ENCODE results near the gene HOXA10. TPM values are rescaled to one million over a fixed set of nuclear protein-coding genes. Genes with fewer than 3 reads are reported as not detected.

HOXA10 gene
- total RNA-seq, 1 donor from 2014 or later, result 4.9 TPM

DNA sequence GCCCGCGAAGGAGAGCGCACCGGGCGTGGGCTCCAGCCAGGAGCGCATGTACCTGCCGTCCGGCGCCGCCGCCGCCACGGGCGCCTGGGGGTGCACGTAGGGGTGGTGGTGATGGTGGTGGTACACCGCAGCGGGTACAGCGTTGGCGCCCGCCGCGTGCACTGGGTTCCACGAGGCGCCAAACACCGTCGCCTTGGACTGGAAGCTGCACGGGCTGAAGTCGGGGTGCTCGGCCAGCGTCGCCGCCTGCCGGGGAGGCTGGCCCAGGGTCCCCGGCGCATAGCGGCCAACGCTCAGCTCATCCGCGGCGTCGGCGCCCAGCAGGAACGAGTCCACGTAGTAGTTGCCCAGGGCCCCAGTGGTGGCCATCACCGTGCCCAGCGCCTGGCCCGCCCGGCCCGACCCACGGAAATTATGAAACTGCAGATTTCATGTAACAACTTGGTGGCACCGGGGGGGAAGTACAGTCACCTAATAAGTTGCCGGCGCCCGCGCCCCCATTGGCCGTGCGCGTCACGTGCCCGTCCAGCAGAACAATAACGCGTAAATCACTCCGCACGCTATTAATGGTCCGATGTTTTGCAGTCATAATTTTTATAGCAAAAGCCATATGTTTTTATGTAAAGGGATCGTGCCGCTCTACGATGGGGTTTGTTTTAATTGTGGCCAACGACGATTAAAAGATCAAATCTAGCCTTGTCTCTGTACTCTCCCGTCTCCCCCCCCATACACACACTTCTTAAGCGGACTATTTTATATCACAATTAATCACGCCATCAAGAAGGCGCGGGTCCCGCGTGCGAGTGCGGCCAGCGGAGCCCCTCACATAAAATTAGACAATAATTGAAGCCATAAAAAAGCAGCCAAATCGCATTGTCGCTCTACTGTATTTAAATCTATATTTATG is 8.8 kb downstream of the HOXA10 start, which contains the start of gene HOXA9:
HOXA9 (minus strand) TSS at position 449 of the 907 bp plus-strand sequence; CDS start at position 369, 80 bp downstream.
- TF ChIP-seq, protein P1, sequence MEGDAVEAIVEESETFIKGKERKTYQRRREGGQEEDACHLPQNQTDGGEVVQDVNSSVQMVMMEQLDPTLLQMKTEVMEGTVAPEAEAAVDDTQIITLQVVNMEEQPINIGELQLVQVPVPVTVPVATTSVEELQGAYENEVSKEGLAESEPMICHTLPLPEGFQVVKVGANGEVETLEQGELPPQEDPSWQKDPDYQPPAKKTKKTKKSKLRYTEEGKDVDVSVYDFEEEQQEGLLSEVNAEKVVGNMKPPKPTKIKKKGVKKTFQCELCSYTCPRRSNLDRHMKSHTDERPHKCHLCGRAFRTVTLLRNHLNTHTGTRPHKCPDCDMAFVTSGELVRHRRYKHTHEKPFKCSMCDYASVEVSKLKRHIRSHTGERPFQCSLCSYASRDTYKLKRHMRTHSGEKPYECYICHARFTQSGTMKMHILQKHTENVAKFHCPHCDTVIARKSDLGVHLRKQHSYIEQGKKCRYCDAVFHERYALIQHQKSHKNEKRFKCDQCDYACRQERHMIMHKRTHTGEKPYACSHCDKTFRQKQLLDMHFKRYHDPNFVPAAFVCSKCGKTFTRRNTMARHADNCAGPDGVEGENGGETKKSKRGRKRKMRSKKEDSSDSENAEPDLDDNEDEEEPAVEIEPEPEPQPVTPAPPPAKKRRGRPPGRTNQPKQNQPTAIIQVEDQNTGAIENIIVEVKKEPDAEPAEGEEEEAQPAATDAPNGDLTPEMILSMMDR (conservative IDR thresholded peaks at IDR 0.05), result no peak
- H3K4me3 Mint-ChIP-seq, result peak within 1 kb of the TSS; percentile 79
- peaks cover 15% of the 10 kb centered on the region for H3K4me1 Mint-ChIP-seq (ENCODE audit: unreplicated experiment)
- H3K9me3 Mint-ChIP-seq, result no peaks in the 10 kb centered on the region
- H3K27ac Mint-ChIP-seq, result no peak within 1 kb of the TSS
- DNase-seq (ENCODE audit: extremely low spot score, unreplicated experiment), result no peak
- H3K27me3 Mint-ChIP-seq, result peaks cover 84% of the 10 kb centered on the region
- no peaks in the 10 kb centered on the region for H3K36me3 Mint-ChIP-seq

DNA sequence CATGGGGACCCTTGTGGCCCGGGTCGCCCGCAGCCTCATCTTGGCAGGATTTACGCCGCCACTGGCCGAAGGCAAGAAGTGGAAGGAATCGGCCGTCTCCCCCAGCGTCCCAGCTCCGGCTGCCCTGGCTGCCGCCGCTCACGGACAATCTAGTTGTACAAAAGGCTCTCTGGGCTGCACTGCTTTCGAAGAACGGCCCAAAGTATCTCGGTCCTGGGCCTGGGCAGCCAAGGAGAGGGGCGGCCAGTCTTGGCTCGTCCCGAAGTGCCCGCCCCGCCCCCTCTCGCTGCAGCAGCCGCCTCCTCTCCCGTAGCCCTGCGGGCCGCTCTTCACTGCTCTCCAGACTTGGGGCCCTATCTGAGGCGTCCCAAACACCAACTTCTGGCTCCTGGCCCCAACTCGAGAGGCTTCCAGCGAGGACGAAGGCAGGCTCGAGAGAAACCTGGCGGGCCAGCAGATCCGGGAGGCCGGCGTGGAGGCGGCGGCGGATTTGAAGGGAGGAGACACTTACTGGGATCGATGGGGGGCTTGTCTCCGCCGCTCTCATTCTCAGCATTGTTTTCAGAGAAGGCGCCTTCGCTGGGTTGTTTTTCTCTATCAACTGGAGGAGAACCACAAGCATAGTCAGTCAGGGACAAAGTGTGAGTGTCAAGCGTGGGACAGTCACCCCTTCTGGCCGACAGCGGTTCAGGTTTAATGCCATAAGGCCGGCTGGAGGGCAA is 9.6 kb downstream of the HOXA10 start:
- Mint-ChIP-seq H3K27me3 (peaks cover 85% of the 10 kb centered on the region), H3K36me3 (no peaks in the 10 kb centered on the region), H3K4me3 (peak overlapping the region; percentile 79), H3K27ac (peak overlapping the region; percentile 14), H3K4me1 (ENCODE audit: unreplicated experiment) (peaks cover 15% of the 10 kb centered on the region), H3K9me3 (no peaks in the 10 kb centered on the region)
- TF ChIP-seq, protein P1 (conservative IDR thresholded peaks at IDR 0.05), result peak; percentile 56
- DNase-seq (ENCODE audit: extremely low spot score, unreplicated experiment), result no peak

DNA sequence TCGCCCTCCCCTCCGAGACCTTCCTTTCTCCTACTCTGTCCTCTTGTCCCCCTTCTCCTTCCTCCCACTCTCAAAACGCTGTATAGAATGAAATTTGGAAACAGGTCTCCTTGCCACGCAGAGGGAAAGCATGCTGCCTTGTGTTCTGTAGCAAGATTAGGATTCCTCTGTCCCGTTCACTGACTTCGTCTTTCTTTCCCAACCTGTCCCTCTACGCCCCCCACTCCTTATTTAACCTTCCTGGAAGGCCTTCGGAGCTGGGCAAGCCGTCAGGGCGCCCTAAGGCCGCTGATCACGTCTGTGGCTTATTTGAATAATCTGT is 10.1 kb downstream of the HOXA10 start:
- peak overlapping the region; percentile 79 for H3K4me3 Mint-ChIP-seq

DNA sequence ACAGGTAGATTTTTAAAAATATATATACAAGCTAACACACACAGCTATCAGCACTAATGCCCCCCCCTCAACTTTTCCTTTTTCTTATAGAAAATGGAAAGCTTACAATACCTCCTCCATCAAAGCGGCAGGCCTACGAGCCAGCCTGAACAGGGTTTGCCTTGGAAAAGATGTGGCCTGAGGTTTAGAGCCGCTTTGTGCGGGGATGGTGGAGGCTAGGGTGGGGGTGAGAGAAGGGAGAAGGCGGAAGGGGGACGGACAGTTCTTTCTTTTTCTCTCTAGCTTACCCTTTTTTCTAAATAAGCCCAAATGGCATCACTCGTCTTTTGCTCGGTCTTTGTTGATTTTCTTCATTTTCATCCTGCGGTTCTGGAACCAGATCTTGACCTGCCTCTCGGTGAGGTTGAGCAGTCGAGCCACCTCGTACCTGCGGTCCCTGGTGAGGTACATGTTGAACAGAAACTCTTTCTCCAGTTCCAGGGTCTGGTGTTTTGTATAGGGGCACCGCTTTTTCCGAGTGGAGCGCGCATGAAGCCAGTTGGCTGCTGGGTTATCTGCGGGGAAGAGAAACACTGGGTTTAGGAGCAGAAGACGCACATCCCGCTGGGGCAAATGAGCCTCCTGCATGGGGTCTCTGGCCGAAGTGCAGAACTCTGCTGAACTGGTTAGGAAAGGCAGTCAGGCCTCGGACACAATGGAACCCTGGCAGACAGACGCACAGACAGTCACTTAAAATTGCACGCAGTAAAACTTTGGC is 10.7 kb downstream of the HOXA10 start:
- Mint-ChIP-seq H3K27ac (peak overlapping the region; percentile 14), H3K9me3 (no peaks in the 10 kb centered on the region), H3K4me1 (ENCODE audit: unreplicated experiment) (peaks cover 14% of the 10 kb centered on the region), H3K4me3 (peak overlapping the region; percentile 79), H3K27me3 (peaks cover 88% of the 10 kb centered on the region), H3K36me3 (no peaks in the 10 kb centered on the region)
- DNase-seq (ENCODE audit: extremely low spot score, unreplicated experiment), result no peak
- TF ChIP-seq, protein P1 (conservative IDR thresholded peaks at IDR 0.05), result no peak

More for the DNA sequence above, 10.1 kb downstream of the HOXA10 start:
- no peak for DNase-seq (ENCODE audit: extremely low spot score, unreplicated experiment)
- no peaks in the 10 kb centered on the region for H3K36me3 Mint-ChIP-seq
- TF ChIP-seq, protein P1 (conservative IDR thresholded peaks at IDR 0.05), result no peak
- H3K4me1 Mint-ChIP-seq (ENCODE audit: unreplicated experiment), result peaks cover 15% of the 10 kb centered on the region
- H3K9me3 Mint-ChIP-seq, result no peaks in the 10 kb centered on the region
- peak overlapping the region; percentile 14 for H3K27ac Mint-ChIP-seq
- H3K27me3 Mint-ChIP-seq, result peaks cover 88% of the 10 kb centered on the region

DNA sequence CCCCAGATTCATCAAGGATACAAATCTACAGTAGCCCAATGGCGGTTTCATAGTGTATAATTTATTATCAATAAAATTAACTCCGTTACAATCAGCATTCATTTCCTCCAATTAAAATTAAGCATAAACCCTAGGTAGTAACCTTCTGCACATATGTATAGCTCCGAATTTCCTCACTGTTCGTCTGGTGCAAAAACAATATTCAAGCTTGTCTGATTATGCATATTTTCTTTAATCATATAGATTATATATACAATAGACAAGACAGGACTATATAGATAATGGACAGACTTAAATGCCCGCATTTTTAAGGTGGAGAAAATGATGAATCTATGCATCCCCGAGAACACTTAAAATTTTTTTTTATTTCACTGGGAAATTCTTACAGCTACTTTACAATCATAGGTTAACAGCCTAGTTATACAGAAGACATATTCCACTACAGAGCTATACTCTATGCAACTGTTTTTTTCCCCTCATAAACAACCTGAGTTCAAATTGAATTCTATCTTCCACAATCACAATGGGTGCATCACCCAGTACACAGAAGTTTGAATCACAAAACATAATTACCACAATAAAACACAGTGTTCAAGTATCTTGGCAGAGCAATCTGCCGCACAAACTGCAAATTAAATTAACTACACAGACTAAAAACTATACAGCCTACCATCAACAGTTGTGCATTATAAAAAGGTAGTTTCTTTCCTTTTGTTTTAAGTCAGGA is 11.4 kb downstream of the HOXA10 start:
- Mint-ChIP-seq H3K27ac (no peak overlapping the region), H3K36me3 (peaks cover 4% of the 10 kb centered on the region), H3K4me3 (peak overlapping the region; percentile 58), H3K4me1 (ENCODE audit: unreplicated experiment) (peaks cover 17% of the 10 kb centered on the region), H3K27me3 (peaks cover 88% of the 10 kb centered on the region), H3K9me3 (peaks cover 5% of the 10 kb centered on the region)
- DNase-seq (ENCODE audit: extremely low spot score, unreplicated experiment), result no peak
- TF ChIP-seq, protein P1 (conservative IDR thresholded peaks at IDR 0.05), result no peak

Measured in type B pancreatic cell (in vitro differentiated cells).